ENCODE results near the gene BBS12. TPM values are rescaled to one million over a fixed set of nuclear protein-coding genes. Genes with fewer than 3 reads are reported as not detected.

The BBS12 gene
- total and polyA plus RNA-seq, 9 of the 15 experiments (the other 6 are each of a cell fraction or from before 2014, with no cell fraction given): 2.7 to 6.5 (median 3.3) TPM

- no peak for TF ChIP-seq TSHZ1 (CRISPR knock-in tag; IDR thresholded peaks at IDR 0.05)
- TF ChIP-seq EP400 (IDR thresholded peaks at IDR 0.05): no peak
Observed at GRCh38 chr4:122707497-122707896, 25.0 kb upstream of the BBS12 start (continued).

GRCh38 chr4:122709236-122709635, 23.3 kb upstream of the BBS12 start:
- H3K9me1 ChIP-seq (ENCODE audit: control insufficient read depth, insufficient read depth, low read length): no peaks in the 10 kb centered on the region
- POLR2A ChIA-PET: interaction anchor here (0.6 kb wide), 1 partner anchor 222 kb away, joined by 3 read pairs; no protein-coding TSS in a partner anchor
- H3K9ac ChIP-seq (ENCODE audit: insufficient read depth in 1 of 2, low read depth in 2 of 2, low read length in 2 of 2): no peak overlapping the region
- H4K20me1 ChIP-seq (replicated peaks; ENCODE audit: control insufficient read depth, insufficient read depth, low read length): no peaks in the 10 kb centered on the region
- intact Hi-C loops (cut with micrococcal nuclease): no loop called here
- H3K4me1 ChIP-seq (replicated peaks in 1 of 2; ENCODE audit: control insufficient read depth in 2 of 2, insufficient read depth in 2 of 2, low read length in 2 of 2): peaks cover 4 to 21% of the 10 kb centered on the region in 2 experiments; a peak in 4 of 5 replicates
- in situ Hi-C loops (cut with MboI): loop anchor here (5.0 kb wide), 1 partner anchor 87 kb away; the partner anchor contains the start of gene IL21
- TF ChIP-seq ZNF639 (CRISPR knock-in tag; conservative IDR thresholded peaks at IDR 0.05 in 1 of 2, IDR thresholded peaks at IDR 0.05 in 1 of 2): no peak
- no peak for TF ChIP-seq CEBPG (CRISPR knock-in tag; IDR thresholded peaks at IDR 0.05)
- TF ChIP-seq CEBPG (tag; conservative IDR thresholded peaks at IDR 0.05 in 1 of 2, IDR thresholded peaks at IDR 0.05 in 1 of 2): peak; percentile 46 to 76; a peak in 3 of 4 replicates
- no peak for TF ChIP-seq NUFIP1 (IDR thresholded peaks at IDR 0.05; ENCODE audit: partially characterized antibody)
- peak; percentile 80 for TF ChIP-seq CEBPB (tag; IDR thresholded peaks at IDR 0.05)
- H3K9me3 ChIP-seq (replicated peaks; ENCODE audit: control insufficient read depth, insufficient read depth, low read depth, low read length): no peaks in the 10 kb centered on the region
- H3K36me3 ChIP-seq (ENCODE audit: control insufficient read depth, insufficient read depth, low read length): peaks cover 6% of the 10 kb centered on the region; the same call in 1 of the 3 replicates
- no peaks in the 10 kb centered on the region; a peak in 1 of 5 replicates for H3K27me3 ChIP-seq (ENCODE audit: control insufficient read depth in 2 of 2, insufficient read depth in 2 of 2, low read length in 2 of 2)
- no peak overlapping the region for H3K4me2 ChIP-seq (ENCODE audit: insufficient read depth, low read length)
- CTCF ChIA-PET (ENCODE audit: low intra/inter-chr PET ratio): no interaction called here
- FAIRE-seq (no peak), ATAC-seq (no peak), DNase-seq (ENCODE audit: extremely low read depth in 1 of 4, low spot score in 3 of 4) (no peak)
- H3K4me3 ChIP-seq: no peak overlapping the region
- H3K27ac ChIP-seq (ENCODE audit: extremely low read depth, low read depth, low read length): no peak overlapping the region
- no TSS peak for BruUV-seq (replicated peaks)
- H3K79me2 ChIP-seq (ENCODE audit: control insufficient read depth, insufficient read depth, low read length): no peaks in the 10 kb centered on the region
- H2AFZ ChIP-seq (ENCODE audit: low read depth, low read length): no peak overlapping the region

All from K562 (cell line).